OCI-LY3 (cell line): Measurements from ENCODE around the gene MFN2.

Experiments
- H2AFZ ChIP-seq: fragments of 200-600, 300-600 bp; shearing (Covaris generic); 2 replicates; pipeline ENCODE4 v1.6.0; 2014; ENCODE audit warnings: antibody characterized with exemption, low read depth, low read length
- H3K27ac ChIP-seq: fragments of 200-600, 300-600 bp; sonication (generic); 2 replicates; pipeline ENCODE4 v1.5.1; 2014; ENCODE audit warnings: mild to moderate bottlenecking, low read length, moderate library complexity, mixed read lengths
- H3K27me3 ChIP-seq: fragments of 200-600, 300-600 bp; sonication (generic); 2 replicates; pipeline ENCODE4 v1.6.1; 2014; ENCODE audit warnings: low read depth, low read length, mixed read lengths
- H3K36me3 ChIP-seq: fragments of 200-600, 300-600 bp; sonication (generic); replicated peaks from 2 replicates; pipeline ENCODE3; 2014; ENCODE audit warnings: low read depth, low read length, mixed read lengths
- H3K4me1 ChIP-seq: fragments of 300-600, 200-600 bp; sonication (generic); 2 replicates; pipeline ENCODE4 v1.6.1; 2014; ENCODE audit warnings: low read length, mixed read lengths
- H3K4me2 ChIP-seq: fragments of 200-600, 300-600 bp; sonication (generic); 2 replicates; pipeline ENCODE4 v1.6.1; 2014; ENCODE audit warnings: low read length, mixed read lengths
- H3K4me3 ChIP-seq: fragments of 300-600, 200-600 bp; sonication (generic); 2 replicates; pipeline ENCODE4 v1.5.1; 2014; ENCODE audit warnings: antibody characterized with exemption, mild to moderate bottlenecking, low read length, moderate library complexity
- H3K79me2 ChIP-seq: fragments of 300-600, 200-600 bp; shearing (Covaris generic); 2 replicates; pipeline ENCODE4 v1.6.1; 2014; ENCODE audit warnings: mild to moderate bottlenecking, low read length, mixed read lengths
- H3K9ac ChIP-seq: fragments of 300-600, 200-600 bp; shearing (Covaris generic); 2 replicates; pipeline ENCODE4 v1.6.0; 2014; ENCODE audit warnings: mild to moderate bottlenecking, low read length, moderate library complexity
- H3K9me3 ChIP-seq: fragments of 200-600, 300-600 bp; shearing (Covaris generic); 2 replicates; pipeline ENCODE4 v1.6.1; 2014; ENCODE audit warnings: low read length, mixed read lengths; ENCODE audit not compliant: insufficient read depth
- H4K20me1 ChIP-seq: fragments of 200-600, 300-600 bp; sonication (generic); 2 replicates; pipeline ENCODE4 v1.6.1; 2016; ENCODE audit warnings: low read length, mixed read lengths; ENCODE audit not compliant: insufficient read depth
- CTCF ChIP-seq: fragments of 200-600, 300-600 bp; sonication (generic); IDR thresholded peaks from 2 replicates; pipeline ENCODE4 v1.5.1; 2014; ENCODE audit warnings: antibody characterized with exemption, low read length, low read depth
- EZH2phosphoT487 ChIP-seq: fragments of 200-600 bp; shearing (Covaris generic); IDR thresholded peaks from 2 replicates; pipeline ENCODE4 v1.6.1; 2018; ENCODE audit warnings: antibody characterized with exemption, mixed run types, low read depth

The MFN2 gene

GRCh38 chr1:11979028-11979850 lies 1.0 kb upstream of the MFN2 start:
- H3K4me1 ChIP-seq, result peaks cover 7% of the 10 kb centered on the region; the same call in 1 of the 2 replicates
- H3K9me3 ChIP-seq, result no peaks in the 10 kb centered on the region

GRCh38 chr1:11980676-11980972 lies 380 bp downstream of the MFN2 start:
- Histone ChIP-seq H3K36me3 (no peaks in the 10 kb centered on the region), H2AFZ (0 out of 2 replicates have a peak overlapping the region, but pooled peaks have one; percentile 13), H3K79me2 (peaks cover 21% of the 10 kb centered on the region)

More at GRCh38 chr1:11979028-11979850, 1.0 kb upstream of the MFN2 start:
- peaks cover 21% of the 10 kb centered on the region for H3K79me2 ChIP-seq
- TF ChIP-seq EZH2phosphoT487 (no peak), CTCF (no peak)
- H2AFZ ChIP-seq, result no peak overlapping the region
- H3K27ac ChIP-seq, result no peak overlapping the region
- H3K9ac ChIP-seq, result no peak overlapping the region
- peak overlapping the region; percentile 92 for H3K4me2 ChIP-seq
- no peaks in the 10 kb centered on the region for H3K36me3 ChIP-seq
- H3K4me3 ChIP-seq, result peak overlapping the region; percentile 99
- H3K27me3 ChIP-seq, result no peaks in the 10 kb centered on the region
- H4K20me1 ChIP-seq, result no peaks in the 10 kb centered on the region

GRCh38 chr1:11981378-11982009 lies 1.2 kb downstream of the MFN2 start:
- H3K27me3 ChIP-seq, result no peaks in the 10 kb centered on the region
- H3K4me2 ChIP-seq, result peak overlapping the region; percentile 87
- H3K4me1 ChIP-seq, result peaks cover 7% of the 10 kb centered on the region; the same call in 1 of the 2 replicates
- H3K9me3 ChIP-seq, result no peaks in the 10 kb centered on the region
- no peak overlapping the region for H3K27ac ChIP-seq
- no peaks in the 10 kb centered on the region for H4K20me1 ChIP-seq
- no peak overlapping the region for H2AFZ ChIP-seq
- no peak for TF ChIP-seq CTCF
- no peak for TF ChIP-seq EZH2phosphoT487
- no peaks in the 10 kb centered on the region for H3K36me3 ChIP-seq
- no peak overlapping the region for H3K9ac ChIP-seq
- peaks cover 21% of the 10 kb centered on the region for H3K79me2 ChIP-seq
- H3K4me3 ChIP-seq, result peak overlapping the region; percentile 99; the same call in 1 of the 2 replicates

More at GRCh38 chr1:11980676-11980972, 380 bp downstream of the MFN2 start:
- Histone ChIP-seq H3K27me3 (no peaks in the 10 kb centered on the region), H3K9me3 (no peaks in the 10 kb centered on the region), H3K4me2 (peak overlapping the region; percentile 87), H3K4me1 (peaks cover 7% of the 10 kb centered on the region; the same call in 1 of the 2 replicates), H4K20me1 (no peaks in the 10 kb centered on the region), H3K9ac (peak overlapping the region; percentile 79), H3K27ac (peak overlapping the region; percentile 54), H3K4me3 (peak overlapping the region; percentile 99)
- TF ChIP-seq EZH2phosphoT487 (no peak), CTCF (no peak)

- Histone ChIP-seq H3K27me3 (no peaks in the 10 kb centered on the region), H3K4me3 (no peak overlapping the region), H3K36me3 (no peaks in the 10 kb centered on the region), H3K27ac (no peak overlapping the region), H3K79me2 (peaks cover 21% of the 10 kb centered on the region), H4K20me1 (no peaks in the 10 kb centered on the region), H3K4me2 (no peak overlapping the region), H3K9me3 (no peaks in the 10 kb centered on the region), H2AFZ (no peak overlapping the region), H3K4me1 (peaks cover 7% of the 10 kb centered on the region; the same call in 1 of the 2 replicates), H3K9ac (no peak overlapping the region)
- no peak for TF ChIP-seq EZH2phosphoT487
- TF ChIP-seq CTCF, result no peak
These were observed 1.8 kb downstream of the MFN2 start for GRCh38 chr1:11982010-11982392.
